Measurements from ENCODE around the gene COL20A1.

COL20A1 gene

DNA sequence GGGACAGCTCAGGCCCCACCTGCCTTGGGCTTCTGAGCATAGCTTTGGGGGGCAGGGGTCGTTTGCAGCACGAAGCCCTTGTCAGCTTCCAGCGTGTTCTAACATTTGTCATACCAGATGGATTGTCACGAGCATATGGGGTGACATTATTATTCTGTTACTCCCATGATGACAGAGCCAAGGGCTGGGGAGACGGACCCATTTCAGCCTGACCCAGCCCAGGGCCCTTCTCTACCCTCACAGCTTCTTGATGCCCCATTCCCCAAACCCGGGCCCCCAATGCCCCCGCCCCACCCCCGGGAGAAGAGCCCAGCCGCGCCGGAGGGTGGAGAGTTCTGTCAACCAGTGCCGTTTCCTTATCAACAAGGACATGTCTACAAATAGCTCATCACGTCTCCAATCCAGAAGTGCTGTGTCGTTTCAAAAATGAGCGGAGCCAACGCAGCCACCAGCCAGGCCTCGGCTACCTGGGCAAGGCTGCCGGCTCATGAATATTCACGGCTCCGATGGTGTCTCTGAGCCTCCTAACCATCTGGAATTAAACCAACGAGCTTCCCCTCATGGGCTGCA lies 77.7 kb downstream of the COL20A1 start:
- no peak for TF ChIP-seq CTCF (IDR thresholded peaks at IDR 0.05; ENCODE audit: insufficient read depth, low read length, poor library complexity, severe bottlenecking)
- no peaks in the 10 kb centered on the region for H3K36me3 ChIP-seq (ENCODE audit: control insufficient read depth, insufficient read depth, low read length)
- no peak overlapping the region for H3K4me3 ChIP-seq (replicated peaks; ENCODE audit: low read depth, low read length)
- no peak for DNase-seq (ENCODE audit: extremely low read depth, insufficient read length)
- no peaks in the 10 kb centered on the region; the same call in 1 of the 2 replicates for H3K27me3 ChIP-seq (replicated peaks; ENCODE audit: control insufficient read depth, insufficient read depth, low read length)

- H3K36me3 ChIP-seq (ENCODE audit: control insufficient read depth, insufficient read depth, low read length), result no peaks in the 10 kb centered on the region
- no peak for DNase-seq (ENCODE audit: extremely low read depth, insufficient read length)
- no peak overlapping the region for H3K4me3 ChIP-seq (replicated peaks; ENCODE audit: low read depth, low read length)
- no peak for TF ChIP-seq CTCF (IDR thresholded peaks at IDR 0.05; ENCODE audit: insufficient read depth, low read length, poor library complexity, severe bottlenecking)
- H3K27me3 ChIP-seq (replicated peaks; ENCODE audit: control insufficient read depth, insufficient read depth, low read length), result no peaks in the 10 kb centered on the region; the same call in 1 of the 2 replicates
Observed at GRCh38 chr20:63371291-63371865, 78.4 kb downstream of the COL20A1 start.

- Histone ChIP-seq H3K4me3 (replicated peaks; ENCODE audit: low read depth, low read length) (no peak overlapping the region), H3K36me3 (ENCODE audit: control insufficient read depth, insufficient read depth, low read length) (no peaks in the 10 kb centered on the region), H3K27me3 (replicated peaks; ENCODE audit: control insufficient read depth, insufficient read depth, low read length) (no peaks in the 10 kb centered on the region; the same call in 1 of the 2 replicates)
- no peak for DNase-seq (ENCODE audit: extremely low read depth, insufficient read length)
- no peak for TF ChIP-seq CTCF (IDR thresholded peaks at IDR 0.05; ENCODE audit: insufficient read depth, low read length, poor library complexity, severe bottlenecking)
Observed at GRCh38 chr20:63372971-63373885, 80.2 kb downstream of the COL20A1 start.

DNA sequence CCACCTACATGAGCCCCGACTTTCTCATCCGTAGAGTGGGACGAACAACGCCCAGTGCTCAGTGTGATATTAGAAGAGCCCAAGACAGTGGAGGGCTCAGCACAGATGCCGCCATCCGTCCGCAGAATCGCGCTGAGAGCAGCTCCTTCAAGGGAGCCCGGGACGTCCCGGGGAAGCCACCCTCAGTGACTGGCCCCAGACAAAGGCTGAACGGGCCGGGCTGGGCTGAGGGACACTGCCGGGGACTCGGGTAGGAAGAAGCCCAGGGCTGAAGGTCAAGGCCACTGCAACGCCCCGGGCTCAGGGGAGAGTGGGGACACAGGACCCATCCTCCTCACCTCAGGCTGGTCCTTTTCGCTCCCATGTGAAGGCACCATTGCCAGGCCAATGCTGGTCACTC lies 81.0 kb downstream of the COL20A1 start:
- no peak overlapping the region for H3K4me3 ChIP-seq (replicated peaks; ENCODE audit: low read depth, low read length)
- no peaks in the 10 kb centered on the region for H3K36me3 ChIP-seq (ENCODE audit: control insufficient read depth, insufficient read depth, low read length)
- no peaks in the 10 kb centered on the region; the same call in 1 of the 2 replicates for H3K27me3 ChIP-seq (replicated peaks; ENCODE audit: control insufficient read depth, insufficient read depth, low read length)
- no peak for DNase-seq (ENCODE audit: extremely low read depth, insufficient read length)
- TF ChIP-seq CTCF (IDR thresholded peaks at IDR 0.05; ENCODE audit: insufficient read depth, low read length, poor library complexity, severe bottlenecking), result no peak

DNA sequence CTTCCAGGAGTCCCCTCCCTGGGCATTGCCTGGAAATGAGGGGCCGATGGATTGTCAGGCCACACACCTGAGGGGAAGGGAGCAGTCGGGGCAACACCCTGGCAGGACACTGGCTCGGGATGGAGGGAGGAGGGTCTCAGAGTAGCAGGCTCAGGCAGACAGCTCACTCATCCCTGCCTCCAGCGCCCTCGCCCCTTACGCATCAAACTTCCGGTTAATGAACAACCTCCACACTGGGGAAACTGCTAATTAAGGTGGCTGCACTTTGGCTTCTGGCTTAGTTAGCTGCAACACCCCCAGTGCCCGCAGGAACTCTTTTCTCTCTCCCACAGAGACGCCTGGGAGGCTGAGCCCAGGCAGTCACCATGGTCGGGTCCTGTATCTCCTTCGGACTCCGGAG lies 81.5 kb downstream of the COL20A1 start:
- TF ChIP-seq CTCF (IDR thresholded peaks at IDR 0.05; ENCODE audit: insufficient read depth, low read length, poor library complexity, severe bottlenecking), result no peak
- no peaks in the 10 kb centered on the region for H3K36me3 ChIP-seq (ENCODE audit: control insufficient read depth, insufficient read depth, low read length)
- no peaks in the 10 kb centered on the region; the same call in 1 of the 2 replicates for H3K27me3 ChIP-seq (replicated peaks; ENCODE audit: control insufficient read depth, insufficient read depth, low read length)
- H3K4me3 ChIP-seq (replicated peaks; ENCODE audit: low read depth, low read length), result no peak overlapping the region
- DNase-seq (ENCODE audit: extremely low read depth, insufficient read length), result no peak
